ENCODE data around the gene KCNK18.

Gene KCNK18

DNA sequence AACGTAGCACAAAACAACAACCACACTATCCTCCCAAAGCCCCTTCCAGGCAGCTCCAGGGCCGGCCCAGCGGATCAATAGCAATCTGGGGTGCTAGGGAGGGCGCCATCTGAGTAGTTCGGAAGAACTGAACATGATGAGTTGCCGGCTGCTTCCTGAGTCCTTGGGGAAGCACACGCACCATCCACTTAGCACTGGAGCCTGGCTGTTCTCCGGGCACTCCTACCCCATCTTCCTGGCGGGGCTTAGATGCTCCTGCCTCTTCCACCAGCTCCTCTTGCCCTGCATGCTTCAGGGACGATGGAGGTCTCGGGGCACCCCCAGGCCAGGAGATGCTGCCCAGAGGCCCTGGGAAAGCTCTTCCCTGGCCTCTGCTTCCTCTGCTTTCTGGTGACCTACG lies at the start of gene KCNK18:
TSS of gene KCNK18 (plus strand) at position 301 of the 400 bp plus-strand sequence. CDS start at position 301, 0 bp downstream.
- Histone ChIP-seq H3K4me3 (ENCODE audit: low read depth in 1 of 2, low read length in 2 of 2) (no peak within 1 kb of the TSS), H3K27ac (ENCODE audit: low read depth, low read length) (no peak within 1 kb of the TSS), H3K9ac (ENCODE audit: low read length) (no peak within 1 kb of the TSS), H3K9me3 (ENCODE audit: low read length) (no peaks in the 10 kb centered on the region), H3K36me3 (ENCODE audit: insufficient read depth, low read length) (no peaks in the 10 kb centered on the region), H3K27me3 (ENCODE audit: control insufficient read depth in 1 of 2, insufficient read depth in 2 of 2, low read length in 2 of 2) (no peaks in the 10 kb centered on the region), H3K4me1 (ENCODE audit: insufficient read depth, low read length) (no peaks in the 10 kb centered on the region)

DNA sequence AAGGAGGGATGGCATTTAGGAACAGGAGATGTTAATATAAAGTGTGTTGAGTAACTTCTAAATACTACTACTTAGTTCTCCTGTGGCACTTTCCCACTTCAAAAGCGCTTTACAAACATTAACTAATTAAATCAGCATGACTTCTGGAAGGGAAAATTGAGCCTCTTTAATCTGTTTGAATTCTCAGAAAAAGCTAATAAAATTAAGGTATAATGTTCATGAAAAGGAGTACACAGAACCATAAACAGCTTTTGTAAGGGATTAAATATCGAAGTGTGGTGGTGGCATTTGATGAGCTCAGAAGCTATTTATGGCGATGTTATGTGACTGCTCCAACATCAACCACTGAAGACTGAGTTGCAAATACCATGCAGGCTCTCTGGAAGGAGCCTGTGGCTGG lies 49.0 kb upstream of the KCNK18 start:
- Histone ChIP-seq H3K4me3 (ENCODE audit: low read depth in 1 of 2, low read length in 2 of 2) (no peak overlapping the region), H3K27ac (ENCODE audit: low read depth, low read length) (no peak overlapping the region), H3K27me3 (ENCODE audit: control insufficient read depth in 1 of 2, insufficient read depth in 2 of 2, low read length in 2 of 2) (peaks cover 0 to 13% of the 10 kb centered on the region in 2 donors), H3K9me3 (ENCODE audit: low read length) (peaks cover 9% of the 10 kb centered on the region), H3K9ac (ENCODE audit: low read length) (no peak overlapping the region), H3K36me3 (ENCODE audit: insufficient read depth, low read length) (no peaks in the 10 kb centered on the region), H3K4me1 (ENCODE audit: insufficient read depth, low read length) (no peaks in the 10 kb centered on the region)

DNA sequence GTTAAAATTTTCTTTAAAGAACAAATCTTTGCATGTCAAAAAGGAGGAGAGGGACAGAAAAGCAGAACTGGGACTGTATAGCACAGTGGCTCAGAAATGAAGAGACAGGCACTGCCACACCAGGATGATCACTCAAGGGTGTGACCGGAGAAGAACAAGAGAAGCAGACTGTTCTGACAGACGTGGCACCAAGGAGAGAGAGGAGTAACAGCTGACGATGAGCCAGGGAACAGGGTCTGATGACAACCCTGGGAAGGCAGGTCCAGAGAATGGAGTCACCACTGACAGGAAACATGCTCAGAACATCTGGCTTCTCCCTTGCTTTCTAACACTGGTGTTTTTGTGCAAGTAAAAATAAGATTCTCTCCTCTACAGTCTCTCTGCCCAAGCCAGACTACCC lies 44.6 kb upstream of the KCNK18 start:
- no peak overlapping the region for H3K4me3 ChIP-seq (ENCODE audit: low read depth in 1 of 2, low read length in 2 of 2)
- no peaks in the 10 kb centered on the region for H3K4me1 ChIP-seq (ENCODE audit: insufficient read depth, low read length)
- no peaks in the 10 kb centered on the region for H3K36me3 ChIP-seq (ENCODE audit: insufficient read depth, low read length)
- peaks cover 18 to 26% of the 10 kb centered on the region in 2 donors for H3K27me3 ChIP-seq (ENCODE audit: control insufficient read depth in 1 of 2, insufficient read depth in 2 of 2, low read length in 2 of 2)
- no peak overlapping the region for H3K9ac ChIP-seq (ENCODE audit: low read length)
- no peak overlapping the region for H3K27ac ChIP-seq (ENCODE audit: low read depth, low read length)
- H3K9me3 ChIP-seq (ENCODE audit: low read length): no peaks in the 10 kb centered on the region

DNA sequence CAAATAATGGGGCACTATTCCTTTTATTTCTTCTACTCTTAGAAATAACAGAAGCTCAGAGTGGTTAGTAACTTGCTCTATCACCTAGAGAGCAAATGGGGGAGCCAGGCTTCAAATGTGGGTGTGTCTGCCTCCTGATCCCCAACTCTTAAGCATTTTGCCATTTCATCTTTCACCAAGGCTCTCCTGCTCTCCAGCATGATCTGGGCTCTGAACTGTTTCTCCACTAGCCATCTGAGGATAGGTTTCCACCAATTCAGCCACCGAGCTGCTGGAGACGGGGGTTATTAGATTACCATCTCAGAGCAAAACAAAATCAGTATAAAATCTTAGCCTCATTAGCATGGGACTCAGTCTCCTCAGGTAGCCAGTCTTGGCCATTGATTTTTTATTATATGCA lies 39.0 kb upstream of the KCNK18 start:
- peaks cover 8% of the 10 kb centered on the region for H3K4me1 ChIP-seq (ENCODE audit: insufficient read depth, low read length)
- no peaks in the 10 kb centered on the region for H3K36me3 ChIP-seq (ENCODE audit: insufficient read depth, low read length)
- H3K9me3 ChIP-seq (ENCODE audit: low read length): peaks cover 3% of the 10 kb centered on the region
- H3K27me3 ChIP-seq (ENCODE audit: control insufficient read depth in 1 of 2, insufficient read depth in 2 of 2, low read length in 2 of 2): peaks cover 74% of the 10 kb centered on the region in 2 donors
- H3K27ac ChIP-seq (ENCODE audit: low read depth, low read length): no peak overlapping the region
- no peak overlapping the region for H3K9ac ChIP-seq (ENCODE audit: low read length)
- no peak overlapping the region for H3K4me3 ChIP-seq (ENCODE audit: low read depth in 1 of 2, low read length in 2 of 2)

DNA sequence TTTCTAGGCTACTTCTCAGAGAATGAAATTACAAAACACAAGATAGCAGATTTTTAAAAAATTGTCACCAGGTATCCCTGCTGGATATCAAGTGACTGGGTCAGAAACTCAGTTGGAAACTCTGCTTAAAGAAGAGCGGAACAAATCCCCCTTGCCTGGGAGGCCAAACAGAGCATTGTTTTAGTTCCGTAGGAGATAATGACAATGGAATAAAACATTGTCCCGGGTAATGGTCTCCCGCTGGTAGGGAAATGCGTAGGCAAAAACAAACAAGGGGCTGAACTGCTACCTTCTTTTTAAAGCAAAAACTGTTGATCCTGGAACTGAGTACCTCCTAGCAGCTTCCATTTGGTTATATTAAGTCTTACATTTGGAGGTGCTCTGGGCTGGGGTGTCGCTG lies 37.9 kb upstream of the KCNK18 start:
- Histone ChIP-seq H3K4me1 (ENCODE audit: insufficient read depth, low read length) (peaks cover 8% of the 10 kb centered on the region), H3K27me3 (ENCODE audit: control insufficient read depth in 1 of 2, insufficient read depth in 2 of 2, low read length in 2 of 2) (peaks cover 81 to 85% of the 10 kb centered on the region in 2 donors), H3K4me3 (ENCODE audit: low read depth in 1 of 2, low read length in 2 of 2) (no peak overlapping the region), H3K36me3 (ENCODE audit: insufficient read depth, low read length) (no peaks in the 10 kb centered on the region), H3K9me3 (ENCODE audit: low read length) (peaks cover 3% of the 10 kb centered on the region), H3K27ac (ENCODE audit: low read depth, low read length) (no peak overlapping the region), H3K9ac (ENCODE audit: low read length) (no peak overlapping the region)

DNA sequence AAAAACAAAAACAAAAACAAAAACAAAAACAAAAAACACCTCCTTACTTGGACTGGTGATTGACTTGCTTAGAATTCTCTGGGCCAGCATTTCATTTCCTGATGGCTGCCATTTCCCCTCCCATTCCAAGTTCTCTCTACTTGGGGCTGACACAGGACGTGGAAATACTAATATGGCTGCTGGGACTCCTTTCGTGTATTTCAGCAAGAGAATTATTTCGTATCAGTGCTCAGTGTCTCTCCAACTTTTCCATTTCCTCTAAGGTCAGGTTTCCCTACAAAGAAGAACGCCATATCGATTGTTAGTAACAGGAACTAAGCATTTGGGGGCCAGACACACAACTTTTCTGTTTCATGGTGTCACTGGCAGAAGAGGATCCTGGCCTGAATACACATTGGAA lies 36.7 kb upstream of the KCNK18 start:
- H3K9ac ChIP-seq (ENCODE audit: low read length): no peak overlapping the region

DNA sequence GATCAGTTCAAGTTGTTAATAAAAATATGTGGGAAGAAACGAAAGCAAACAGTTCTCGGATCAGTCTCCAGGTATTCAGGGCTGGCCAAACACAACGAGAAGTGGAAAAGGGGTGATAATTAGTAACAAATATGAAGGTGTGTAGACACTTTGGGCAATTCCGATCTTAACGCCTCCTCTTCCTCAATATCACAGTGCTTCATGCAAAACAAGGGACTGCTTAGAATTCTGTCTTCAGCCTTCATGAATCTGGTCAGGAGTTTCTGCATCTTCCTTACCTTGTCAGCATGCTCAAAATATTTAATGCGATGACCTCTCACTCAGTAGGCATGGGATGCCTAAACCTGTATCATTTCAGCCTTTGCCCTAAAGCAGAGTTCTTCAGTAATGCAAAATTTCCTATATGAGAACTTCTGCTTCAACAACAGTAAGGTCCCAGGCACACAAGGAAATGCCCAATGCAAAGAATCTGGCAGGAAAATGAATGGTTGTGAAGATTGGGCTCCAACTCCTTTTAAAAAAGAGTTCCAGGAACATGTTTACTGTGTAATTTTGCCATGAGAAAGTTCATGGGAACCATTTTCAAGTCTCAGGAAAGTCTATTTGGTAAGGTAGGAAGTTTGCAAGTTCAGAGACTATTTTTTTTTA lies 35.8 kb upstream of the KCNK18 start:
- H3K27me3 ChIP-seq (ENCODE audit: control insufficient read depth in 1 of 2, insufficient read depth in 2 of 2, low read length in 2 of 2): peaks cover 90 to 95% of the 10 kb centered on the region in 2 donors
- no peak overlapping the region for H3K9ac ChIP-seq (ENCODE audit: low read length)
- no peak overlapping the region for H3K4me3 ChIP-seq (ENCODE audit: low read depth in 1 of 2, low read length in 2 of 2)
- H3K9me3 ChIP-seq (ENCODE audit: low read length): peaks cover 3% of the 10 kb centered on the region
- H3K27ac ChIP-seq (ENCODE audit: low read depth, low read length): no peak overlapping the region
- H3K36me3 ChIP-seq (ENCODE audit: insufficient read depth, low read length): no peaks in the 10 kb centered on the region
- H3K4me1 ChIP-seq (ENCODE audit: insufficient read depth, low read length): peaks cover 23% of the 10 kb centered on the region

More for the DNA sequence above, 36.7 kb upstream of the KCNK18 start:
- H3K9me3 ChIP-seq (ENCODE audit: low read length): peaks cover 3% of the 10 kb centered on the region
- peaks cover 19% of the 10 kb centered on the region for H3K4me1 ChIP-seq (ENCODE audit: insufficient read depth, low read length)
- no peak overlapping the region for H3K4me3 ChIP-seq (ENCODE audit: low read depth in 1 of 2, low read length in 2 of 2)
- H3K27ac ChIP-seq (ENCODE audit: low read depth, low read length): no peak overlapping the region
- H3K27me3 ChIP-seq (ENCODE audit: control insufficient read depth in 1 of 2, insufficient read depth in 2 of 2, low read length in 2 of 2): peaks cover 87 to 89% of the 10 kb centered on the region in 2 donors
- no peaks in the 10 kb centered on the region for H3K36me3 ChIP-seq (ENCODE audit: insufficient read depth, low read length)

DNA sequence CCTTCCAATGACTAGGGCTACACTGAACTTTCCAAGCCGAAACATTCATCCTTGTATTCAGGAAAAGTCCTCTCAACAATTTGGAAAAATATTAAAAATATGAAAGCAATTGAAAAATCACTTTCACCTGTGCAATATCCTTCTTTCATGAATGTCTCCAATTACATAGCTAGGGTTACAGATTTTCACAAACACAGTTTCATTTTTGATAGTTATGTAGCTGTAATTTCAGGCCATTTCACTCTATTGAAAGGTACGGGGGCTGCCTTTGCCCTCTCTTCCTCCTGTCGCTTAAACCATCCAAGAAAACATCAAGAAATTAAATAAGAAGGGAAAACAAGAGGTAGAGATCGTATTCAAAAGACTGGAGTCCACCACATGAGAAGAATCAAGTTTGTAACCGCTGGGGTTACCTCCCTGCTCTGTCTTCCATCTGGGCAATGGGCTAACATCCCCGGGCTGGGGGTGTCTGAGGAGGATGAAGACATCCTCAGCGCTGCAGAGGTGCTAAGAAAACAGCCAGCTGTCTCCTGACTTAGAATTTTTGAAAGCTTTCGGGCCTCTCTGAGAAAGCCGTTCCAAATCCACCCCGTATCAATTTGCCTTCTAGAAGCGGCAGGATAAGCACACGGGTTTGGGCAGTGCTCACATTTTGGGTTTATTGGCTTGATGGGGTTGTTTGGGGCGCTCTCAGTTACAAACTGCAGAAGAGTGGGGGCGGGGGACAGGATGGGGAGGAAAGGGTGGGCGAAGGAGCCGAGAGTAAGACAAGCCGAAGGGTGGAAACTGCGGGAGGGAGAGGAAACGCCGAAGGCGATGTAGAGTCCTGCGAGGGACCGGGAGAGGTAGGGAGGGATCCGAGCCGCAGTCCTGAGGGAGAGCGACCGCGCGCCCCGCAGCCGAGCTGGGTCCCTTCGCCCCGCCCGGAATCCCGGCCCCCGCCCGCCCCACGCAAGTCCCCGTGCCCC lies 34.9 kb upstream of the KCNK18 start:
- H3K4me1 ChIP-seq (ENCODE audit: insufficient read depth, low read length): peaks cover 24% of the 10 kb centered on the region
- peaks cover 3% of the 10 kb centered on the region for H3K9me3 ChIP-seq (ENCODE audit: low read length)
- H3K36me3 ChIP-seq (ENCODE audit: insufficient read depth, low read length): no peaks in the 10 kb centered on the region
- no peak overlapping the region for H3K9ac ChIP-seq (ENCODE audit: low read length)
- no peak overlapping the region for H3K27ac ChIP-seq (ENCODE audit: low read depth, low read length)
- peaks cover 90 to 98% of the 10 kb centered on the region in 2 donors for H3K27me3 ChIP-seq (ENCODE audit: control insufficient read depth in 1 of 2, insufficient read depth in 2 of 2, low read length in 2 of 2)
- H3K4me3 ChIP-seq (ENCODE audit: low read depth in 1 of 2, low read length in 2 of 2): peak overlapping the region; percentile 7 to 10

DNA sequence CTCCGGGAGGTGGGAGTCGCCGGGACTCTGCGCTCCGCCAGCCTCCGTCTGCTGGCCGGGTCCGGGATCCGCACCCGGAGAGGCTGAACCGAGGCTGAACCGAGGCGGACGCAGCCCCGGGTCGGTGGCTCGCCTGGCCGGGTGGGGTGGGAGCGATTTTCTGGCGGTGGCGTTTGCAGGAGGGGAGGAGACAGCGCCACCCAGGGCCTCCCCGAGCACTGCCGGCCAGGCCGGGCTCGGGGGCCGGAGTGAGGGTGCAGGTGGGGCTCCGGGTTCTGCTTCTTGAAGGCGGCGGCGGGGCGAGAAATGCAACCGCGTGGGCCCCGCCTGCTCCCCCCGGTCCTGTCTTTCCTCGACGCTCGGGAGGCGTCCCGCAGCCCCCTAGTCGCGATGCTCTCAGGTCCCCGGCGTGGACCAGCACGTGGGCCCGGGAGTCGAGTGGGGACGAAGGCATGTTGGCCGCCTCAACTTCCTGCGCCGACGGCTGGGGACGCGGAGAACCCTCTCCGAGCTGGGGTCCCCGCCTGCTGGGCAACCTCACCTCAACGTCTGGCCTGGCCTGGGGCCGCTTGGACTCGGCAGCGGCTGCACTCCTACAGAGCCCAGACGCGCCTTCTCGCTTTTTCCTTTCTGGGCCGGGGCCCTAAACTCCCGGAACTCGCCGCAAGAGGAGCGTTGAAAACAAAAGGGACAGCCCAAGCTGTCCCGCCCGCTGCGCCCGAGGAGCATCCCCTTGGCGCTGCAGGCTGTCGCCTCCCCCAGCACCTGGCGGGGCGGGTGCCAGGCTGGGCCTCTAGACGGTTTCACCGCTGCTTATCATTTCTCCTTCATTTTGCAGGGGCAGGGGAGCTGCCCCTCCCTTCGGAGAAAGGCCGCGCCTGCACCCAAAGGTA lies 34.0 kb upstream of the KCNK18 start:
- H3K9me3 ChIP-seq (ENCODE audit: low read length): peaks cover 3% of the 10 kb centered on the region
- H3K27me3 ChIP-seq (ENCODE audit: control insufficient read depth in 1 of 2, insufficient read depth in 2 of 2, low read length in 2 of 2): peaks cover 88 to 100% of the 10 kb centered on the region in 2 donors
- no peak overlapping the region for H3K27ac ChIP-seq (ENCODE audit: low read depth, low read length)
- no peaks in the 10 kb centered on the region for H3K36me3 ChIP-seq (ENCODE audit: insufficient read depth, low read length)
- no peak overlapping the region for H3K4me3 ChIP-seq (ENCODE audit: low read depth in 1 of 2, low read length in 2 of 2)
- H3K9ac ChIP-seq (ENCODE audit: low read length): no peak overlapping the region
- H3K4me1 ChIP-seq (ENCODE audit: insufficient read depth, low read length): peaks cover 30% of the 10 kb centered on the region

DNA sequence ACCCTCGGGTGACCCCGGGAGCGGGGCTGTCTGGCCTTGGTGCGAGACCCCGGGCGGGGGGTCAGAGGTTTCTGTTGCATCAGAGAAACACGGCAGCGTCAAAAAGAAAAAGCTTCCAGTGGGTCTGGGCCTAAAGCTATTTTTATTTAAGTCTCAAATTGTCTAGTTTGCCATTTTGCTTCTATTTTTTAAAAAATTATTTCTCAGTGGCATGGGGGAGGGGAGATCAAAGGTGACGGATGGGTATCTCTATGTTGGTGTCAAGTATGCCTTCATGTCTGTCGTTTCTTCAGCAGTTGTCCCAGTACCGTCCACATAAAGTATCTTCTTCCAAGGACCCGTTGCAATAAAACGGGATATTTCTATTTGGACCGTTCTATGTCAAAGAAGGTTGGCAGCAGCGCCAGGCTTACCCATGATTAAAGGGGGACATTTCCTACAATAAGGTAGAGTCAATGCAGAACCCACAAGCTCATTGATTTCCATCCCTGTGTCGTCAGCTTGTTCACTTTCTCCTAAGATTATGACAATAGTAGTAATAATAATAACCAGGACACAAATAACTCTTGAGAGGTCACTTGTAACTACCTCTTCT lies 33.2 kb upstream of the KCNK18 start:
- Histone ChIP-seq H3K4me3 (ENCODE audit: low read depth in 1 of 2, low read length in 2 of 2) (no peak overlapping the region), H3K27me3 (ENCODE audit: control insufficient read depth in 1 of 2, insufficient read depth in 2 of 2, low read length in 2 of 2) (peaks cover 86 to 98% of the 10 kb centered on the region in 2 donors), H3K36me3 (ENCODE audit: insufficient read depth, low read length) (no peaks in the 10 kb centered on the region), H3K4me1 (ENCODE audit: insufficient read depth, low read length) (peaks cover 30% of the 10 kb centered on the region), H3K9me3 (ENCODE audit: low read length) (peaks cover 3% of the 10 kb centered on the region), H3K27ac (ENCODE audit: low read depth, low read length) (no peak overlapping the region), H3K9ac (ENCODE audit: low read length) (no peak overlapping the region)
